ENCODE measurements around the gene ATXN1.

Gene ATXN1

GRCh38 chr6:16488813-16489212, 272.4 kb downstream of the ATXN1 start:
- no peak for DNase-seq

- DNase-seq, result no peak
These were observed 273.1 kb downstream of the ATXN1 start for GRCh38 chr6:16487996-16488674.

GRCh38 chr6:16486661-16487060, 274.6 kb downstream of the ATXN1 start:
- DNase-seq, result no peak

GRCh38 chr6:16483315-16483875, 277.9 kb downstream of the ATXN1 start:
- no peak for DNase-seq

- no peak for DNase-seq
These were observed 278.5 kb downstream of the ATXN1 start for GRCh38 chr6:16482702-16483314.

GRCh38 chr6:16481697-16482399, 279.4 kb downstream of the ATXN1 start:
- no peak for DNase-seq

- DNase-seq, result no peak
These were observed 280.3 kb downstream of the ATXN1 start for GRCh38 chr6:16480763-16481560.

- no peak for DNase-seq
These were observed 283.7 kb downstream of the ATXN1 start for GRCh38 chr6:16477367-16478149.

- DNase-seq, result no peak
These were observed 284.4 kb downstream of the ATXN1 start for GRCh38 chr6:16476861-16477260.

GRCh38 chr6:16475494-16475781, 285.8 kb downstream of the ATXN1 start:
- DNase-seq, result no peak

GRCh38 chr6:16474772-16475493, 286.3 kb downstream of the ATXN1 start:
- no peak for DNase-seq

- DNase-seq, result no peak
These were observed 287.1 kb downstream of the ATXN1 start for GRCh38 chr6:16473908-16474771.

GRCh38 chr6:16473184-16473907, 287.9 kb downstream of the ATXN1 start:
- no peak for DNase-seq

GRCh38 chr6:16472349-16473069, 288.8 kb downstream of the ATXN1 start:
- DNase-seq, result no peak

GRCh38 chr6:16471910-16472297, 289.4 kb downstream of the ATXN1 start:
- no peak for DNase-seq

GRCh38 chr6:16471222-16471909, 289.9 kb downstream of the ATXN1 start:
- DNase-seq, result no peak

- DNase-seq, result no peak
These were observed 290.6 kb downstream of the ATXN1 start for GRCh38 chr6:16470502-16471221.
